Measurements from ENCODE around the gene GRAMD1B. TPM values are rescaled to one million over a fixed set of nuclear protein-coding genes. Genes with fewer than 3 reads are reported as not detected.

Gene GRAMD1B
- total RNA-seq, 1 donor from 2014 or later, result 0.26 TPM

DNA sequence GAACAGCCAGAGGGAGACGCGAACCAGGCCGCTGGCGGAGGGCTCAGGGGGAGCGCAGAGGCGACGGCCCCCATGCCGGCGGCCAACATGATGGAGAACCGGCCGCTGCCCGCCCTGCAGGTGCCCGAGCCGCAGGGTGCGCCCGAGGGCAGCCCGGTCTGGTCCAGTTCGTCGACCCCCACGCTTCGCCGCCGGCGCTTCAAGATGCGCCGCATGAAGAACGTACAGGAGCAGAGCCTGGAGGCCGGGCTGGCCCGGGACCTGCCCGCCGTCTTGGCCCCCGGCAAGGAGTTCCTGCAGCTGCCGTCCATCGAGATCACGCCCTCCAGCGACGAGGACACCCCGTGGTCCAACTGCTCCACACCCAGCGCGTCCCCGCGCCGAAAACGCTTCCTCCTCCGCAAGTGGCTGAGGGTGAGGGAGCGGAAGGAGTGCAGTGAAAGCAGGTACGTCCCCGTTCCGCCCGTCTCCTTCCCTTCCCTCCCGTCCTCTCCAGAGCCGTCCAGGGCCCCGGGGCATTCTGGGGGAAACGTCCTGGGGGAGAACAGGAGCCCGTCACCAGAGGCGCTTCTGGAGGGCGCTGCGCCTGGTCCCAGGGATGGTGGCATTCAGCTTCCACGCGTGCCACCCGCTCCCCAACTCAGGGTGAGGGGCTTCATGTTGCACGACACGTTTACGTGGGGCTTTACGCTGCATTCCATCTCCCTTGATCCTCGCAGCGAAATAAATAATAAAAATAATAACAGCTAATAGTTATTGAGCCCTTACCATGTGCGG is 840 bp downstream of the GRAMD1B start:
- FAIRE-seq (no peak), DNase-seq (ENCODE audit: low read depth) (peak; percentile 32)
- Histone ChIP-seq H3K36me3 (ENCODE audit: control insufficient read depth, insufficient read depth, low read length) (no peaks in the 10 kb centered on the region), H3K27me3 (ENCODE audit: control insufficient read depth, insufficient read depth, low read length) (peaks cover 5% of the 10 kb centered on the region), H3K4me3 (ENCODE audit: low read depth, low read length) (peak overlapping the region; percentile 54)
- TF ChIP-seq, protein P1, sequence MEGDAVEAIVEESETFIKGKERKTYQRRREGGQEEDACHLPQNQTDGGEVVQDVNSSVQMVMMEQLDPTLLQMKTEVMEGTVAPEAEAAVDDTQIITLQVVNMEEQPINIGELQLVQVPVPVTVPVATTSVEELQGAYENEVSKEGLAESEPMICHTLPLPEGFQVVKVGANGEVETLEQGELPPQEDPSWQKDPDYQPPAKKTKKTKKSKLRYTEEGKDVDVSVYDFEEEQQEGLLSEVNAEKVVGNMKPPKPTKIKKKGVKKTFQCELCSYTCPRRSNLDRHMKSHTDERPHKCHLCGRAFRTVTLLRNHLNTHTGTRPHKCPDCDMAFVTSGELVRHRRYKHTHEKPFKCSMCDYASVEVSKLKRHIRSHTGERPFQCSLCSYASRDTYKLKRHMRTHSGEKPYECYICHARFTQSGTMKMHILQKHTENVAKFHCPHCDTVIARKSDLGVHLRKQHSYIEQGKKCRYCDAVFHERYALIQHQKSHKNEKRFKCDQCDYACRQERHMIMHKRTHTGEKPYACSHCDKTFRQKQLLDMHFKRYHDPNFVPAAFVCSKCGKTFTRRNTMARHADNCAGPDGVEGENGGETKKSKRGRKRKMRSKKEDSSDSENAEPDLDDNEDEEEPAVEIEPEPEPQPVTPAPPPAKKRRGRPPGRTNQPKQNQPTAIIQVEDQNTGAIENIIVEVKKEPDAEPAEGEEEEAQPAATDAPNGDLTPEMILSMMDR (IDR thresholded peaks at IDR 0.05; ENCODE audit: insufficient read depth, low read length, severe bottlenecking), result no peak

DNA sequence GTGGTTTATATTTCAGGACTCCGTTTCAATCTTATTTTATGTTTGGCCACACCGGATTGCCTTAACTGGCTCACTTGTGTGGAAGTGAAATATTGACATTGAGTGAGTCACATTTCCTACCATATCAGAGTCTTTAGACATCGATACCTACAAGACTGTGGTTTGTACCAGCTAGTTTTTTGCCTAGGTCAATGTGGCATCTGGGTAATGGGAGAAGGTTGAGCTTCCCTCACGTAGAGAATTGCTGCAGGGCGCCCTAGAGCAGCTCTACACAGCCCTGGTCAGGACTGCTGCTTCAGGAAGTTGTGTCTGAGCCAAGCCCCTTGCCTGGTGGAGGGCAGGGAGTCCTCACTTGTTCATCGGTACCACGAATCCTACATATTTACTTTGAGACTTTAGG is 1.6 kb downstream of the GRAMD1B start:
- Histone ChIP-seq H3K27me3 (ENCODE audit: control insufficient read depth, insufficient read depth, low read length) (no peaks in the 10 kb centered on the region), H3K36me3 (ENCODE audit: control insufficient read depth, insufficient read depth, low read length) (no peaks in the 10 kb centered on the region), H3K4me3 (ENCODE audit: low read depth, low read length) (no peak overlapping the region)
- DNase-seq (ENCODE audit: low read depth) (peak; percentile 90), FAIRE-seq (no peak)
- TF ChIP-seq, protein P1 (IDR thresholded peaks at IDR 0.05; ENCODE audit: insufficient read depth, low read length, severe bottlenecking), result no peak

DNA sequence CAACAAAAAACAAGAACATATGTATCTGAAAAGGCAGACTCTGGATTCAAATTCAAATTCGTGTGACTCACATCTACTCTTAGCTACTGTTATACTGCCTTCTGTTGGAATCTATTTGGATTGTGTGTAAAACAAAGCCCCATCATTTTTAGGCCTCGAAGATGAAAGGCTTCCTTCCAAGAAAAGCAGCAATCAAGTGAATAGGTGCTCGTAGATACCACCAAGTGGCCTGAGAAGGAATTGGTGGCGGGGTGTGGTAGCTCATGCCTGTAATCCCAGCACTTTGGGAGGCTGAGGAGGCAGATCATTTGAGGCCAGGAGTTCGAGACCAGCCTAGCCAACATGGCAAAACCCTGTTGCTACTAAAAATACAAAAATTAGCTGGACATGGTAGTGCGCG is 4.2 kb downstream of the GRAMD1B start:
- DNase-seq (ENCODE audit: low read depth) (no peak), FAIRE-seq (no peak)
- H3K36me3 ChIP-seq (ENCODE audit: control insufficient read depth, insufficient read depth, low read length), result no peaks in the 10 kb centered on the region
- H3K4me3 ChIP-seq (ENCODE audit: low read depth, low read length), result no peak overlapping the region
- TF ChIP-seq, protein P1 (IDR thresholded peaks at IDR 0.05; ENCODE audit: insufficient read depth, low read length, severe bottlenecking), result peak; percentile 15
- no peaks in the 10 kb centered on the region for H3K27me3 ChIP-seq (ENCODE audit: control insufficient read depth, insufficient read depth, low read length)

- Histone ChIP-seq H3K4me3 (ENCODE audit: low read depth, low read length) (no peak overlapping the region), H3K27me3 (ENCODE audit: control insufficient read depth, insufficient read depth, low read length) (no peaks in the 10 kb centered on the region), H3K36me3 (ENCODE audit: control insufficient read depth, insufficient read depth, low read length) (no peaks in the 10 kb centered on the region)
- FAIRE-seq (no peak), DNase-seq (ENCODE audit: low read depth) (peak; percentile 12)
- TF ChIP-seq, protein P1 (IDR thresholded peaks at IDR 0.05; ENCODE audit: insufficient read depth, low read length, severe bottlenecking), result no peak
These were observed 4.8 kb downstream of the GRAMD1B start for GRCh38 chr11:123434911-123435310.

DNA sequence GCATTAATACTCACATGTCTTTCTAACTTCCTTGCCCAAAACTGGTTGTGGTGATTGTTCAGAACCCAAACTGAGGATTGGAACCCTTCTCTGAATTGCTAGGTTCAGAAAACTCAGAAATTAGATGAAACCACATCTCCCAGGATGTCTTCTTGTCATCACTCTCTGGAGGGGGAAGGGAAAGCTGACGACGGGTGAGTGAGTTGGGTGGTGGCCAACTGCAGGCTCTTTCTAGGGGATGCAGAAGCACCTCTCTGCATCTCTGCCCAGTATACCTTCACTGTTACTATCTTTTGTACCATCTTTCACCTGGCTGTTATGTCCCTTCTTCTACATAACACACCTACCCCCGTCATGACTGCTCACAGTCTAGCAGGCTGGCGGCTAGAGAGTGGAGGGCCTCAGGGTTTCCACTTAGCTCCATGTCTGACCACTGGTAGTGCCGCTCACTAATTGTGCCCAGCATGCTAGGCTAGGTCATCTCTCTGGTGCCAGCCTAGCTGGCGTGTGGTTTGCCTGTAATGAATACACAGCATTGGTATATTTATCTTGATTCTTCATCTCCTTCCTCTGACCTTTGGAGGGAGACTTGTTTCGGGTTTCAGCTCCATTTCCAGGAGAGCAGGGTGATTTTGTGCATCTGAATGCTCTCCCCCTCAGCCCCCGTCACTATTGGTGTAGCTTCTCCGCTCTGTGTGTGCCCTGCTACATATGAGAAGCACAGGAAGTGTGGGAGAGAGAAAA is 7.3 kb downstream of the GRAMD1B start:
- FAIRE-seq, result no peak
- Histone ChIP-seq H3K27me3 (ENCODE audit: control insufficient read depth, insufficient read depth, low read length) (no peaks in the 10 kb centered on the region), H3K4me3 (ENCODE audit: low read depth, low read length) (no peak overlapping the region), H3K36me3 (ENCODE audit: control insufficient read depth, insufficient read depth, low read length) (no peaks in the 10 kb centered on the region)
- no peak for DNase-seq (ENCODE audit: low read depth)
- TF ChIP-seq, protein P1 (IDR thresholded peaks at IDR 0.05; ENCODE audit: insufficient read depth, low read length, severe bottlenecking), result no peak

Data from bronchial epithelial cell (primary cell).